ENCODE data around the gene PCSK5.

GRCh38 chr9:76352026-76352620 lies 461.6 kb downstream of the PCSK5 start:
- TF ChIP-seq CTCF (IDR thresholded peaks at IDR 0.05) (no peak), POLR2A (IDR thresholded peaks at IDR 0.05) (no peak)

All from right lobe of liver (tissue), 4 donors.